Measurements from ENCODE around the gene GAPT. TPM values are rescaled to one million over a fixed set of nuclear protein-coding genes. Genes with fewer than 3 reads are reported as not detected.

The GAPT gene
- total RNA-seq, 2 experiments from 2014 or later = not detected

DNA sequence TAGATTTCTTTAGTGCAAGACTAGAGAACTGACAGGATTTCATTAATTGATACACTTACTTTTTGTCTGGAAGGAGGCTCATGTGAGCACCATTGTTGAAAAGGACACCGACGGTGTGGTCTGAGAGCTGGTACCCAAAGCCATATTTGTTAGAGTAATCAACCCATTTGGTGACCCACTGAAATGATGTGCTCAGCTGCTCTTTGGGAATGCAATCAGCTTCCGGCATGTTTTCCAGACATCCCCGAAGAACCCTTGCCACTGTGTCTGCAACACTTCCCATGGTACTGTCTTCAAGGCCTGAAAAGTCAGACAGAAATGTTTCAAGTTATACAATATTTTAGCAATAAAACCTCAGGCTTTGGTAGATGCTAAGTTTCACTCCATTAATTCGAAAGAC lies 35.8 kb upstream of the GAPT start:
- H3K4me1 Mint-ChIP-seq (ENCODE audit: low read depth) = peaks cover 9% of the 10 kb centered on the region
- no peaks in the 10 kb centered on the region for H3K9me3 Mint-ChIP-seq (ENCODE audit: insufficient read depth)
- H3K36me3 Mint-ChIP-seq (ENCODE audit: low read depth) = no peaks in the 10 kb centered on the region
- peaks cover 24% of the 10 kb centered on the region for H3K27me3 Mint-ChIP-seq (ENCODE audit: low read depth)
- H3K27ac Mint-ChIP-seq = no peak overlapping the region
- ChIA-PET POLR2A (no interaction called here), CTCF (interaction anchor here (1.4 to 1.6 kb wide), 2 partner anchors 8 to 676 kb away, joined by 3 to 4 read pairs; no protein-coding TSS in a partner anchor)
- ATAC-seq (no peak), DNase-seq (no peak)
- H3K4me3 Mint-ChIP-seq = no peak overlapping the region

DNA sequence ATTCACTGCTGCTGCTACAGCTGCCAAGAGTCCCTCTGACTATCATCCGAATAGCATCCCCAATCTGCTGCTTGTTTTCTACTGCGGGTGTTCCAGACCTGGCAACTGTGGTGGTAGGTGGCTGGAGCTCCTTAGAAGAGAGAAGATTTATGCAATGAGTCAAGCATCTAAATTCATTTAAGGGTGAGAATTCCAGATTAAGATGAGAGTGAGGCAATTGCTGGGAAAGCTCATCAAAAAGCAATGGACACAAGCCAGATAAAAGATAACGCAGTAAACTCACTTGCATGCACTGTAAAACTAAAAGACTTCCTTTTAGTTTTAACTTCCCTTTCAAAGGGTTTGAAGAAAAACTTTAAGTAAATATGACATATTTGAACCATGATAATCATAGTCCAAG lies 35.2 kb upstream of the GAPT start:
- DNase-seq (no peak), ATAC-seq (no peak)
- H3K4me1 Mint-ChIP-seq (ENCODE audit: low read depth) = peaks cover 13% of the 10 kb centered on the region
- peaks cover 24% of the 10 kb centered on the region for H3K27me3 Mint-ChIP-seq (ENCODE audit: low read depth)
- POLR2A ChIA-PET = interaction anchor here (0.7 kb wide), 1 partner anchor 675 kb away, joined by 3 read pairs; no protein-coding TSS in a partner anchor
- H3K9me3 Mint-ChIP-seq (ENCODE audit: insufficient read depth) = no peaks in the 10 kb centered on the region
- H3K36me3 Mint-ChIP-seq (ENCODE audit: low read depth) = no peaks in the 10 kb centered on the region
- H3K4me3 Mint-ChIP-seq = no peak overlapping the region
- no peak overlapping the region for H3K27ac Mint-ChIP-seq
- CTCF ChIA-PET = interaction anchor here (1.0 to 1.6 kb wide), 3 partner anchors 9 to 1158 kb away, joined by 3 to 4 read pairs (median 3); no protein-coding TSS in a partner anchor

GRCh38 chr5:58456486-58456885 lies 34.7 kb upstream of the GAPT start:
- DNase-seq (no peak), ATAC-seq (no peak)
- H3K9me3 Mint-ChIP-seq (ENCODE audit: insufficient read depth) = no peaks in the 10 kb centered on the region
- no peak overlapping the region for H3K27ac Mint-ChIP-seq
- H3K27me3 Mint-ChIP-seq (ENCODE audit: low read depth) = peaks cover 24% of the 10 kb centered on the region
- H3K4me3 Mint-ChIP-seq = no peak overlapping the region
- H3K36me3 Mint-ChIP-seq (ENCODE audit: low read depth) = no peaks in the 10 kb centered on the region
- CTCF ChIA-PET = interaction anchor here (1.0 to 1.6 kb wide), 3 partner anchors 9 to 1159 kb away, joined by 3 to 4 read pairs (median 3); no protein-coding TSS in a partner anchor
- peaks cover 16% of the 10 kb centered on the region for H3K4me1 Mint-ChIP-seq (ENCODE audit: low read depth)
- POLR2A ChIA-PET = interaction anchor here (0.7 kb wide), 1 partner anchor 675 kb away, joined by 3 read pairs; no protein-coding TSS in a partner anchor

DNA sequence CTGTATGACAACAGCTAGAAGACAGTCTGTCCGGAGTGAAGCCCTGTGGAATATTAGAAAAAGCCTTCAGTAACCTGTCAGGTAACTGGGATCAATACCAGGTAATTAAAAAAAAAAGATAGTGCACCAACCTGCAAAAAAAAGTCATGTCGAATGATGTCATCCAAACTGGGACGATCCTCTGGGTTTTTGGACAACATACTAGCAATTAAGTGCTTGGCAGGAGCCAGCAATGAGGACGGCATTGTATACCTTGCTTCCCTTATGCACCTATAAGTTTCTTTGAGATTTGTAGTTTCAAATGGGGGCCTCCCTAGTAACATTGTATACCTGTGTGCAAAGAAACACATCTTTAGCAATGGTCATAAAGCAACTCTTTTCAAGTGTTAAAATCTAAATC lies 34.2 kb upstream of the GAPT start:
- H3K27me3 Mint-ChIP-seq (ENCODE audit: low read depth) = peaks cover 24% of the 10 kb centered on the region
- no peak for DNase-seq
- POLR2A ChIA-PET = no interaction called here
- ATAC-seq = no peak
- no peaks in the 10 kb centered on the region for H3K36me3 Mint-ChIP-seq (ENCODE audit: low read depth)
- no peak overlapping the region for H3K4me3 Mint-ChIP-seq
- peaks cover 20% of the 10 kb centered on the region for H3K4me1 Mint-ChIP-seq (ENCODE audit: low read depth)
- H3K27ac Mint-ChIP-seq = no peak overlapping the region
- CTCF ChIA-PET = interaction anchor here (1.0 to 1.6 kb wide), 2 partner anchors 10 to 1159 kb away, joined by 3 to 4 read pairs; no protein-coding TSS in a partner anchor
- no peaks in the 10 kb centered on the region for H3K9me3 Mint-ChIP-seq (ENCODE audit: insufficient read depth)

GRCh38 chr5:58458141-58458742 lies 33.0 kb upstream of the GAPT start:
- ChIA-PET CTCF (interaction anchor here (4.6 to 9.6 kb wide), 3 partner anchors 679 to 1159 kb away, joined by 43 to 121 read pairs (median 72); no protein-coding TSS in a partner anchor), POLR2A (interaction anchor here (1.3 kb wide), 1 partner anchor 12 kb away, joined by 3 read pairs; no protein-coding TSS in a partner anchor)
- H3K27me3 Mint-ChIP-seq (ENCODE audit: low read depth) = peaks cover 24% of the 10 kb centered on the region
- no peak overlapping the region for H3K27ac Mint-ChIP-seq
- DNase-seq (no peak), ATAC-seq (no peak)
- no peaks in the 10 kb centered on the region for H3K36me3 Mint-ChIP-seq (ENCODE audit: low read depth)
- peaks cover 24% of the 10 kb centered on the region for H3K4me1 Mint-ChIP-seq (ENCODE audit: low read depth)
- no peaks in the 10 kb centered on the region for H3K9me3 Mint-ChIP-seq (ENCODE audit: insufficient read depth)
- no peak overlapping the region for H3K4me3 Mint-ChIP-seq

- ChIA-PET CTCF (interaction anchor here (4.6 to 9.6 kb wide), 3 partner anchors 680 to 1160 kb away, joined by 43 to 121 read pairs (median 72); no protein-coding TSS in a partner anchor), POLR2A (interaction anchor here (1.3 kb wide), 1 partner anchor 13 kb away, joined by 3 read pairs; no protein-coding TSS in a partner anchor)
- H3K4me1 Mint-ChIP-seq (ENCODE audit: low read depth) = peaks cover 24% of the 10 kb centered on the region
- ATAC-seq (no peak), DNase-seq (no peak)
- H3K27ac Mint-ChIP-seq = no peak overlapping the region
- peaks cover 24% of the 10 kb centered on the region for H3K27me3 Mint-ChIP-seq (ENCODE audit: low read depth)
- H3K9me3 Mint-ChIP-seq (ENCODE audit: insufficient read depth) = no peaks in the 10 kb centered on the region
- no peaks in the 10 kb centered on the region for H3K36me3 Mint-ChIP-seq (ENCODE audit: low read depth)
- peak overlapping the region; percentile 65 for H3K4me3 Mint-ChIP-seq
These were observed 32.5 kb upstream of the GAPT start for GRCh38 chr5:58458743-58459145.

DNA sequence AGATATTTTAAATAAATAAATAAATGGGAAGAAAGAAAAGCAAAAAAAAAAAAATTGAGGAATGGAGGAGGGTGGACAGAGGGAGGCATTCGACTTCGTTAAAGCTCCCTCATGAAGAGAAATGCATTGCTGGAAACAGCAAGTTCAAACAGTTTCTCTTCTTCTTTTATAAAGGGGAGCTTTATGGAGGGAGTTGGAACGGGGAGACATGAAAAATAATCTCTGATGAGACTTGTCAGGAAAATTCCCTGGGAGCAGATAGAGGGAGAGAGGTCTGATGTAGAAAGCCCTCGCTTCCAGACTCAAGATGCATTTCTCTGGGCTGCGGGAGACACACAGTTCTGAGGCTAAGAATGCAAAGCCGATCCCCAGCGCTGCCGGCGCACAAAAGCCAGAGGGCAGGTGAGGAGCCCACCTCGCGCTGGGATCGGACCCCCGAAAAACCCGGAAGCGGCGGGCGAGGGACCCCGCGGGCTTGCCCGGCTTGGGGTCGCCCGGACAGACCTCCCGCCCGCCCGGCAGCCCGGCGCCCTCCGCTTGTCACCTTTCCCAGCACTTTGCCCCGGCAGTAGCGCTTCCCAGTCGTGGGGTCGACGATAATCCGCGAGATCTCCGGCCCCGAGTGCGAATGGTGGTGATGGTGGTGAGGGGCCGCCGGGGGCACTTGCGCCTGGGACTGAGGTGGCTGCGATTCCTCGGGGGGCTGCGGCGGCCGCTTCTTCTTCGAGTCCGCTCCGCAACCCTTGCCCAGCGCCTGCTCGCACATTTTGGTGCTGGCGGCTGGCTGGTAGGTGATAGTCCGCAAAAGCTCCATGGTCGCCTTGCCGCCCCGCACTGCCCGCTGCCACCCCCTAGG lies 31.9 kb upstream of the GAPT start:
- H3K36me3 Mint-ChIP-seq (ENCODE audit: low read depth) = no peaks in the 10 kb centered on the region
- CTCF ChIA-PET = interaction anchor here (1.5 to 9.6 kb wide), 6 partner anchors 35 to 1160 kb away, joined by 3 to 121 read pairs (median 32); no protein-coding TSS in a partner anchor
- POLR2A ChIA-PET = interaction anchor here (1.3 kb wide), 1 partner anchor 13 kb away, joined by 3 read pairs; no protein-coding TSS in a partner anchor
- H3K4me3 Mint-ChIP-seq = peak overlapping the region; percentile 74
- H3K9me3 Mint-ChIP-seq (ENCODE audit: insufficient read depth) = no peaks in the 10 kb centered on the region
- H3K27me3 Mint-ChIP-seq (ENCODE audit: low read depth) = peaks cover 31% of the 10 kb centered on the region
- ATAC-seq (peak; percentile 3), DNase-seq (peak; percentile 31)
- H3K27ac Mint-ChIP-seq = no peak overlapping the region
- H3K4me1 Mint-ChIP-seq (ENCODE audit: low read depth) = peaks cover 24% of the 10 kb centered on the region

- POLR2A ChIA-PET = interaction anchor here (0.9 kb wide), 1 partner anchor 1153 kb away, joined by 3 read pairs; no protein-coding TSS in a partner anchor
These were observed 31.1 kb upstream of the GAPT start, which contains the start of gene PLK2 for GRCh38 chr5:58460002-58460731. PLK2 (minus strand) TSS chr5:58460086; CDS start chr5:58459959, 127 bp downstream.

GRCh38 chr5:58460732-58461286 lies 30.4 kb upstream of the GAPT start:
- no peaks in the 10 kb centered on the region for H3K9me3 Mint-ChIP-seq (ENCODE audit: insufficient read depth)
- H3K27ac Mint-ChIP-seq = peak overlapping the region; percentile 30
- DNase-seq (peak; percentile 91), ATAC-seq (peak; percentile 76)
- peaks cover 31% of the 10 kb centered on the region for H3K27me3 Mint-ChIP-seq (ENCODE audit: low read depth)
- peaks cover 24% of the 10 kb centered on the region for H3K4me1 Mint-ChIP-seq (ENCODE audit: low read depth)
- ChIA-PET POLR2A (interaction anchor here (0.9 kb wide), 1 partner anchor 1153 kb away, joined by 3 read pairs; no protein-coding TSS in a partner anchor), CTCF (interaction anchor here (0.8 to 9.6 kb wide), 25 partner anchors 9 to 1229 kb away, joined by 3 to 121 read pairs (median 4); no protein-coding TSS in a partner anchor)
- H3K36me3 Mint-ChIP-seq (ENCODE audit: low read depth) = no peaks in the 10 kb centered on the region
- peak overlapping the region; percentile 74 for H3K4me3 Mint-ChIP-seq

More at GRCh38 chr5:58460002-58460731, 31.1 kb upstream of the GAPT start, which contains the start of gene PLK2:
- DNase-seq (peak; percentile 87), ATAC-seq (peak; percentile 86)
- peak within 1 kb of the TSS; percentile 74 for H3K4me3 Mint-ChIP-seq
- peaks cover 31% of the 10 kb centered on the region for H3K27me3 Mint-ChIP-seq (ENCODE audit: low read depth)
- H3K9me3 Mint-ChIP-seq (ENCODE audit: insufficient read depth) = no peaks in the 10 kb centered on the region
- CTCF ChIA-PET = interaction anchor here (0.6 to 9.6 kb wide), 17 partner anchors 12 to 1161 kb away, joined by 3 to 121 read pairs (median 6); no protein-coding TSS in a partner anchor
- H3K36me3 Mint-ChIP-seq (ENCODE audit: low read depth) = no peaks in the 10 kb centered on the region
- peaks cover 24% of the 10 kb centered on the region for H3K4me1 Mint-ChIP-seq (ENCODE audit: low read depth)
- peak within 1 kb of the TSS; percentile 30 for H3K27ac Mint-ChIP-seq

GRCh38 chr5:58462154-58462553 lies 29.1 kb upstream of the GAPT start:
- CTCF ChIA-PET = interaction anchor here (1.0 to 9.6 kb wide), 8 partner anchors 319 to 1188 kb away, joined by 3 to 121 read pairs (median 14); no protein-coding TSS in a partner anchor
- no peaks in the 10 kb centered on the region for H3K36me3 Mint-ChIP-seq (ENCODE audit: low read depth)
- no peak for ATAC-seq

More at GRCh38 chr5:58462154-58462553, 29.1 kb upstream of the GAPT start:
- no peak overlapping the region for H3K27ac Mint-ChIP-seq
- no peak for DNase-seq
- no peaks in the 10 kb centered on the region for H3K9me3 Mint-ChIP-seq (ENCODE audit: insufficient read depth)
- POLR2A ChIA-PET = no interaction called here
- H3K4me1 Mint-ChIP-seq (ENCODE audit: low read depth) = peaks cover 30% of the 10 kb centered on the region
- H3K27me3 Mint-ChIP-seq (ENCODE audit: low read depth) = peaks cover 33% of the 10 kb centered on the region
- H3K4me3 Mint-ChIP-seq = no peak overlapping the region
